GM12878 (cell line): Measurements from ENCODE around the gene TMEM198.

Experiments used
- HDAC2 ChIP-seq: fragments of 200-600 bp; sonication (generic); IDR thresholded peaks from 2 replicates; pipeline ENCODE4 v1.6.1; 2017
- KLF5 ChIP-seq: fragments of 450-650 bp; IDR thresholded peaks from 2 replicates; pipeline ENCODE4 v1.6.1; 2014; ENCODE audit warnings: mild to moderate bottlenecking; ENCODE audit not compliant: partially characterized antibody
- NRF1 ChIP-seq: conservative IDR thresholded peaks from 2 replicates; pipeline ENCODE4 v1.6.1; 2011; ENCODE audit warnings: mild to moderate bottlenecking, low read depth, low read length, improper control_type of control experiment
- SUZ12 ChIP-seq: fragments of 200-600 bp; sonication (generic); IDR thresholded peaks from one replicate; pipeline ENCODE4 v1.6.1; 2018; ENCODE audit warnings: antibody characterized with exemption, mild to moderate bottlenecking; ENCODE audit not compliant: unreplicated experiment
- TF ChIP-seq, protein P1 (sequence below): fragments of 450-650 bp; formaldehyde crosslinking; IDR thresholded peaks from 2 replicates; pipeline ENCODE4 v1.4.0; 2020; ENCODE audit warnings: mild to moderate bottlenecking, moderate library complexity
- TF ChIP-seq, protein P2 (sequence below), 3 experiments: IDR thresholded peaks in 2 of 3; conservative IDR thresholded peaks in 1 of 3; 2 replicates each; pipeline ENCODE4 v1.5.1; 2011; ENCODE audit warnings: low read depth in 3 of 3, low read length in 3 of 3, mild to moderate bottlenecking in 3 of 3, control low read depth in 2 of 3, moderate library complexity in 2 of 3, inconsistent platforms in 1 of 3, mixed read lengths in 1 of 3; ENCODE audit not compliant: control insufficient read depth in 2 of 3, insufficient read depth in 1 of 3; ENCODE audit errors: extremely low read depth in 1 of 3

DNA sequence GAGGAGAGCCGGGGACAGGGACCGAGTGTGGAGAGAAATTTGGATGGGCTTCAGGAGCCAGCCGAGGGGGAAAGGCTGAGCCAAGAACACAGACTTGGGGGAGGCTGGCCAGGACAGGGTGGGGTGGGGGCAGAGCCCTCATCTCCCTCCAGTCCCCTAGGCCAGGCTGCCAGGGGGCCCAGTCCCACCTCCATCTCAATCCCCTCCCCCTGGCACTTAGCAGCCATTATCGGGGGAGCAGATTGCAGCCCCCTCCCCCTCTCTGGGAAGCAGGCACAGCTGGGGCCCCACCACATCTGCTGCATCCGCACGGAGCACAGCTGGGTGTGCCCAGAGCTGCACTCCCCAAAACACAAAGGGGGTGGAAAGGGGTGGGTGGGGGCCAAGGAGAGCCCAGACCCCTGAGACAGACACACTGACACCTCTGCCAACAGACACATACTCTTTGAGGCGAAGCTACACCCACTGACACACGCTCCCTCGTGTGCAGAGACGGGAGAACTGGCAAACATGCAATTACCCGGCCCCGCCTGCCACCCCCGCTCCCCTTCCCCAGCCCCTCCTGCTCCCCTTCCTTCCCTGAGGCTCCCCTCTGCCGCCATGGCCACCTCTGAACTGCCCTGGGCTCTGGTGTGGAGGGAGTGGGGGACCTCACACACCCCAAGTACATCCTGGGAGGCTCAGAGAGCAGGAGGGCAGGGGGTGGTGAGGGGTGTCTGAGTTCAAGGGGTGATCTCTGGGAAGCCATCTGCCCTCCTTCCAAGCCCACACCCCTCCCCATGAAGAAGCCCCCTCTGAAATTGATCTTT is 34.7 kb upstream of the TMEM198 start:
- TF ChIP-seq, protein P1, sequence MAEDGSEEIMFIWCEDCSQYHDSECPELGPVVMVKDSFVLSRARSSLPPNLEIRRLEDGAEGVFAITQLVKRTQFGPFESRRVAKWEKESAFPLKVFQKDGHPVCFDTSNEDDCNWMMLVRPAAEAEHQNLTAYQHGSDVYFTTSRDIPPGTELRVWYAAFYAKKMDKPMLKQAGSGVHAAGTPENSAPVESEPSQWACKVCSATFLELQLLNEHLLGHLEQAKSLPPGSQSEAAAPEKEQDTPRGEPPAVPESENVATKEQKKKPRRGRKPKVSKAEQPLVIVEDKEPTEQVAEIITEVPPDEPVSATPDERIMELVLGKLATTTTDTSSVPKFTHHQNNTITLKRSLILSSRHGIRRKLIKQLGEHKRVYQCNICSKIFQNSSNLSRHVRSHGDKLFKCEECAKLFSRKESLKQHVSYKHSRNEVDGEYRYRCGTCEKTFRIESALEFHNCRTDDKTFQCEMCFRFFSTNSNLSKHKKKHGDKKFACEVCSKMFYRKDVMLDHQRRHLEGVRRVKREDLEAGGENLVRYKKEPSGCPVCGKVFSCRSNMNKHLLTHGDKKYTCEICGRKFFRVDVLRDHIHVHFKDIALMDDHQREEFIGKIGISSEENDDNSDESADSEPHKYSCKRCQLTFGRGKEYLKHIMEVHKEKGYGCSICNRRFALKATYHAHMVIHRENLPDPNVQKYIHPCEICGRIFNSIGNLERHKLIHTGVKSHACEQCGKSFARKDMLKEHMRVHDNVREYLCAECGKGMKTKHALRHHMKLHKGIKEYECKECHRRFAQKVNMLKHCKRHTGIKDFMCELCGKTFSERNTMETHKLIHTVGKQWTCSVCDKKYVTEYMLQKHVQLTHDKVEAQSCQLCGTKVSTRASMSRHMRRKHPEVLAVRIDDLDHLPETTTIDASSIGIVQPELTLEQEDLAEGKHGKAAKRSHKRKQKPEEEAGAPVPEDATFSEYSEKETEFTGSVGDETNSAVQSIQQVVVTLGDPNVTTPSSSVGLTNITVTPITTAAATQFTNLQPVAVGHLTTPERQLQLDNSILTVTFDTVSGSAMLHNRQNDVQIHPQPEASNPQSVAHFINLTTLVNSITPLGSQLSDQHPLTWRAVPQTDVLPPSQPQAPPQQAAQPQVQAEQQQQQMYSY (CRISPR knock-in tag) = no peak
- TF ChIP-seq HDAC2 (no peak), SUZ12 (no peak), KLF5 (no peak), NRF1 (no peak)
- TF ChIP-seq, protein P2, sequence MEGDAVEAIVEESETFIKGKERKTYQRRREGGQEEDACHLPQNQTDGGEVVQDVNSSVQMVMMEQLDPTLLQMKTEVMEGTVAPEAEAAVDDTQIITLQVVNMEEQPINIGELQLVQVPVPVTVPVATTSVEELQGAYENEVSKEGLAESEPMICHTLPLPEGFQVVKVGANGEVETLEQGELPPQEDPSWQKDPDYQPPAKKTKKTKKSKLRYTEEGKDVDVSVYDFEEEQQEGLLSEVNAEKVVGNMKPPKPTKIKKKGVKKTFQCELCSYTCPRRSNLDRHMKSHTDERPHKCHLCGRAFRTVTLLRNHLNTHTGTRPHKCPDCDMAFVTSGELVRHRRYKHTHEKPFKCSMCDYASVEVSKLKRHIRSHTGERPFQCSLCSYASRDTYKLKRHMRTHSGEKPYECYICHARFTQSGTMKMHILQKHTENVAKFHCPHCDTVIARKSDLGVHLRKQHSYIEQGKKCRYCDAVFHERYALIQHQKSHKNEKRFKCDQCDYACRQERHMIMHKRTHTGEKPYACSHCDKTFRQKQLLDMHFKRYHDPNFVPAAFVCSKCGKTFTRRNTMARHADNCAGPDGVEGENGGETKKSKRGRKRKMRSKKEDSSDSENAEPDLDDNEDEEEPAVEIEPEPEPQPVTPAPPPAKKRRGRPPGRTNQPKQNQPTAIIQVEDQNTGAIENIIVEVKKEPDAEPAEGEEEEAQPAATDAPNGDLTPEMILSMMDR (IDR thresholded peaks at IDR 0.05 in 2 of 3, conservative IDR thresholded peaks at IDR 0.05 in 1 of 3; ENCODE audit: control insufficient read depth in 2 of 3, extremely low read depth in 1 of 3, insufficient read depth in 1 of 3, low read depth in 3 of 3, low read length in 3 of 3) = no peak
